Measurements from ENCODE around the gene TCEA2. TPM values are rescaled to one million over a fixed set of nuclear protein-coding genes. Genes with fewer than 3 reads are reported as not detected.

The TCEA2 gene
- total RNA-seq, 2 donors from 2014 or later = 45.0 to 69.5 TPM

GRCh38 chr20:64045346-64046011, 17.5 kb upstream of the TCEA2 start:
- WGBS = 62% methylated on average over 11 of the region's 11 CpGs
- H3K9me3 ChIP-seq = no peaks in the 10 kb centered on the region
- DNase-seq (ENCODE audit: low spot score) = no peak
- peaks cover 8% of the 10 kb centered on the region for H3K27me3 ChIP-seq (replicated peaks; ENCODE audit: insufficient read depth)
- H3K27ac ChIP-seq = no peak overlapping the region
- H3K4me1 ChIP-seq (replicated peaks) = peaks cover 3% of the 10 kb centered on the region
- TF ChIP-seq POLR2A (IDR thresholded peaks at IDR 0.05) = no peak
- no peak for TF ChIP-seq POLR2AphosphoS5 (IDR thresholded peaks at IDR 0.05)
- no peak for TF ChIP-seq CTCF (IDR thresholded peaks at IDR 0.05)
- intact Hi-C loops (cut with DNase I) = no loop called here
- no peaks in the 10 kb centered on the region for H3K36me3 ChIP-seq
- no peak overlapping the region for H3K4me3 ChIP-seq

GRCh38 chr20:64047046-64047389, 16.0 kb upstream of the TCEA2 start:
- Histone ChIP-seq H3K9me3 (no peaks in the 10 kb centered on the region), H3K4me3 (no peak overlapping the region), H3K4me1 (replicated peaks) (peaks cover 3% of the 10 kb centered on the region), H3K27me3 (replicated peaks; ENCODE audit: insufficient read depth) (peaks cover 10% of the 10 kb centered on the region), H3K36me3 (no peaks in the 10 kb centered on the region), H3K27ac (no peak overlapping the region)
- DNase-seq (ENCODE audit: low spot score) = no peak
- intact Hi-C loops (cut with DNase I) = no loop called here
- 82% methylated on average over 8 of the region's 8 CpGs for WGBS
- TF ChIP-seq POLR2AphosphoS5 (IDR thresholded peaks at IDR 0.05) (no peak), POLR2A (IDR thresholded peaks at IDR 0.05) (no peak), CTCF (IDR thresholded peaks at IDR 0.05) (no peak)

GRCh38 chr20:64047968-64048401, 15.0 kb upstream of the TCEA2 start:
- Histone ChIP-seq H3K9me3 (no peaks in the 10 kb centered on the region), H3K27ac (no peak overlapping the region), H3K4me1 (replicated peaks) (peaks cover 3% of the 10 kb centered on the region), H3K27me3 (replicated peaks; ENCODE audit: insufficient read depth) (peaks cover 10% of the 10 kb centered on the region), H3K36me3 (no peaks in the 10 kb centered on the region), H3K4me3 (peak overlapping the region in 1 of 2 donors; percentile 5)
- TF ChIP-seq POLR2A (IDR thresholded peaks at IDR 0.05) = no peak
- TF ChIP-seq CTCF (IDR thresholded peaks at IDR 0.05) = no peak
- no peak for TF ChIP-seq POLR2AphosphoS5 (IDR thresholded peaks at IDR 0.05)
- WGBS = 3% methylated on average over 42 of the region's 49 CpGs
- no peak for DNase-seq (ENCODE audit: low spot score)
- intact Hi-C loops (cut with DNase I) = no loop called here

GRCh38 chr20:64048402-64049044, 14.5 kb upstream of the TCEA2 start:
- 5% methylated on average over 31 of the region's 101 CpGs for WGBS
- Histone ChIP-seq H3K27ac (no peak overlapping the region), H3K4me3 (peak overlapping the region in 1 of 2 donors; percentile 5), H3K27me3 (replicated peaks; ENCODE audit: insufficient read depth) (peaks cover 13% of the 10 kb centered on the region), H3K36me3 (no peaks in the 10 kb centered on the region), H3K9me3 (no peaks in the 10 kb centered on the region), H3K4me1 (replicated peaks) (peaks cover 3% of the 10 kb centered on the region)
- intact Hi-C loops (cut with DNase I) = no loop called here
- no peak for DNase-seq (ENCODE audit: low spot score)
- no peak for TF ChIP-seq POLR2A (IDR thresholded peaks at IDR 0.05)
- no peak for TF ChIP-seq CTCF (IDR thresholded peaks at IDR 0.05)
- no peak for TF ChIP-seq POLR2AphosphoS5 (IDR thresholded peaks at IDR 0.05)

Data from prostate gland (tissue), 2 donors.